MM.1S (cell line): ENCODE results near the gene ABCA9.

ENCODE experiments used
- CTCF ChIP-seq: fragments of 300-600 bp; sonication (generic); IDR thresholded peaks from 2 replicates; pipeline ENCODE4 v1.5.1; 2016; ENCODE audit warnings: antibody characterized with exemption, low read length, mixed read lengths
- EZH2 ChIP-seq: fragments of 300-600 bp; sonication (generic); optimal IDR thresholded peaks from 2 replicates; pipeline ENCODE3; 2017; ENCODE audit warnings: low read depth, mild to moderate bottlenecking, antibody characterized with exemption, low read length, mixed read lengths

DNA sequence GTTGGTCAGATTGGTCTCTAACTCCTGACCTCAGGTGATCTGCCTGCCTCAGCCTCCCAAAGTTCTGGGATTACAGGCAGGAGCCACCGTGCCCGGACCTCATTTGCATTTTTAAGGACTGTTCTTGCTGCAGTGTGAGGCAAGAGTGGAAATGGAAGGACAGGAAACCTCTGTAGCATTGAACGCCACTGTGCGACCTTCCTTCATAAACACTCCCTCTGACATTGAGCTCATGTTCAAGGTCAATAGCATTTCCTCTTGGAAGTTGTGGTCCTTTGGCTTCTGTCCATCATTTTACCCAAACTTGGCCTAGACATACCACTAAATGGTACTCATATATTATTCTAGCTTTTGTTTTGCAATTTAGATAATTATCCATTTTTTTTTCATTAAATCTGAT lies 72.8 kb downstream of the ABCA9 start:
- no peak for TF ChIP-seq CTCF
- TF ChIP-seq EZH2 = no peak
